Keratinocyte (primary cell): ENCODE measurements around the gene PTPA. TPM values are rescaled to one million over a fixed set of nuclear protein-coding genes. Genes with fewer than 3 reads are reported as not detected.

Experiments used
- DNase-seq: peaks from one replicate; pipeline ENCODE4 v3.0.0-alpha.2; 2011; ENCODE audit warnings: low read depth, missing footprints, low spot score
- FAIRE-seq: peaks from 2 replicates; lab custom pipeline; 2011; peaks lifted over from hg19 to GRCh38; lab: Jason Lieb, UNC
- H2AFZ ChIP-seq: 2 replicates; pipeline ENCODE4 v1.6.0; 2012; ENCODE audit warnings: low read length, control low read depth, inconsistent platforms; ENCODE audit not compliant: control insufficient read depth
- H3K27ac ChIP-seq: 2 replicates; pipeline ENCODE4 v1.5.1; 2011; ENCODE audit warnings: low read length; ENCODE audit not compliant: control insufficient read depth, insufficient read depth
- H3K27me3 ChIP-seq: 3 replicates; pipeline ENCODE4 v1.6.0; 2011; ENCODE audit warnings: low read length; ENCODE audit not compliant: control insufficient read depth, insufficient read depth; ENCODE audit errors: extremely low read depth
- H3K36me3 ChIP-seq, 2 experiments: 2 replicates in 1 of 2; 3 replicates in 1 of 2; pipeline ENCODE4 v1.5.1; 2011; ENCODE audit warnings: low read length in 2 of 2, mild to moderate bottlenecking in 1 of 2; ENCODE audit not compliant: control insufficient read depth in 2 of 2, insufficient read depth in 2 of 2; ENCODE audit errors: extremely low read depth in 1 of 2
- H3K4me1 ChIP-seq: 3 replicates; pipeline ENCODE4 v1.5.1; 2011; ENCODE audit warnings: low read length; ENCODE audit not compliant: control insufficient read depth, insufficient read depth; ENCODE audit errors: extremely low read depth
- H3K4me2 ChIP-seq: 3 replicates; pipeline ENCODE4 v1.6.0; 2011; ENCODE audit warnings: low read depth, low read length; ENCODE audit not compliant: control insufficient read depth, insufficient read depth; ENCODE audit errors: extremely low read depth
- H3K4me3 ChIP-seq, 3 experiments: fragments of 200-600 bp in 1 of 3; sonication (generic) in 1 of 3; 2 replicates in 2 of 3; 3 replicates in 1 of 3; pipeline ENCODE4 v1.5.1; 2011 to 2016; ENCODE audit warnings: low read length in 3 of 3, mild to moderate bottlenecking in 3 of 3, control low read depth in 2 of 3, inconsistent platforms in 1 of 3, low read depth in 1 of 3, mixed read lengths in 1 of 3, mixed run types in 1 of 3, moderate library complexity in 1 of 3; ENCODE audit not compliant: control insufficient read depth in 2 of 3, insufficient read depth in 2 of 3; ENCODE audit errors: extremely low read depth in 1 of 3
- H3K79me2 ChIP-seq: 2 replicates; pipeline ENCODE4 v1.6.0; 2012; ENCODE audit warnings: low read length; ENCODE audit not compliant: control insufficient read depth, insufficient read depth
- H3K9ac ChIP-seq: 3 replicates; pipeline ENCODE4 v1.6.0; 2011; ENCODE audit warnings: low read length; ENCODE audit not compliant: control insufficient read depth, insufficient read depth; ENCODE audit errors: extremely low read depth
- H3K9me1 ChIP-seq: 3 replicates; pipeline ENCODE4 v1.6.0; 2011; ENCODE audit warnings: low read length; ENCODE audit not compliant: control insufficient read depth, insufficient read depth; ENCODE audit errors: extremely low read depth
- H3K9me3 ChIP-seq: 2 replicates; pipeline ENCODE4 v1.5.1; 2012; ENCODE audit warnings: low read depth, low read length; ENCODE audit not compliant: control insufficient read depth
- H4K20me1 ChIP-seq: 3 replicates; pipeline ENCODE4 v1.6.0; 2011; ENCODE audit warnings: low read length; ENCODE audit not compliant: control insufficient read depth, insufficient read depth; ENCODE audit errors: extremely low read depth
- EZH2 ChIP-seq: IDR thresholded peaks from one replicate; pipeline ENCODE4 v1.6.1; 2012; ENCODE audit warnings: inconsistent platforms, mild to moderate bottlenecking, low read length, moderate library complexity
- dilution Hi-C: fragments of 300-500 bp; cut with MboI; formaldehyde crosslinking; loops from one replicate; pipeline ENCODE4 v1.7.0; 2020; ENCODE audit warnings: low sequenced_read_pairs; ENCODE audit not compliant: extremely low pct_ligation_motif_present
- polyA plus RNA-seq, 5 experiments: library from polyadenylated mRNA; depleted of rRNA in 3 of 5; stranded (reverse) in 3 of 5; stranded (forward) in 1 of 5; unstranded in 1 of 5; fragments of >200 nt; gene quantifications; 1 replicate in 1 of 5; 2 replicates in 3 of 5; 3 replicates in 1 of 5; pipeline versions ENCODE4 v1.2.1 to v1.2.3, GENCODE V29; 2011 to 2012; ENCODE audit warnings: missing spikeins in 2 of 5, low read depth in 1 of 5, low replicate concordance in 1 of 5
- TF ChIP-seq, protein P1 (sequence below), 3 experiments: IDR thresholded peaks in 1 of 3; conservative IDR thresholded peaks in 1 of 3; optimal IDR thresholded peaks in 1 of 3; 2 replicates in 2 of 3; 3 replicates in 1 of 3; pipeline versions ENCODE3 to v1.5.1; 2011; ENCODE audit warnings: low read length in 3 of 3, mild to moderate bottlenecking in 3 of 3, moderate library complexity in 2 of 3, control low read depth in 1 of 3, inconsistent platforms in 1 of 3; ENCODE audit not compliant: insufficient read depth in 2 of 3; ENCODE audit errors: extremely low read depth in 1 of 3

Gene PTPA
- polyA plus RNA-seq, 1 donor (not counting 4 experiments of a cell fraction or from before 2014, with no cell fraction given), result 98.0 TPM

DNA sequence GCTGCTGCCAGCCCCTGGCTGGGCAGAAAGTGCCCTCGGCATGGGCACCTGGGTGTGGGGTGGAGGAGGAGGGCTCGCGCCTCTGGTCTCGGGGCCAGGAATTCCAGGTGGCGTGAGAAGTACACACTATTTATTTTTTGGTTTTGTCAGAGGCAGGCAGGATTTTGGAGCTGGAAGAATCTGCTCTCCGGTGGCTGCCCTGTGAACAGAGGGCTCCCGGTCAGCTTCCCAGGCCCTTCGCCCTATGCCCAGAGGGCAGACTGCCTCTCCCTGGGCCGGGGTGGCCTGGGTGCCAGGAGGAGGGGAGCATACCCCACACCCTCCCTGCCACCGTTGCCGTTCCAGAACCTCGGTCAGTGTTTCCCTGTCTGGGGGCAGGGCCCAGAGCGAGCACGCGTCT lies 22.0 kb upstream of the PTPA start:
- Histone ChIP-seq H3K4me2 (no peak overlapping the region), H2AFZ (no peak overlapping the region), H3K79me2 (peaks cover 2% of the 10 kb centered on the region), H4K20me1 (no peaks in the 10 kb centered on the region), H3K9me3 (no peaks in the 10 kb centered on the region), H3K27me3 (no peaks in the 10 kb centered on the region), H3K4me3 (no peak overlapping the region), H3K9ac (no peak overlapping the region), H3K4me1 (peaks cover 11% of the 10 kb centered on the region), H3K27ac (no peak overlapping the region), H3K9me1 (no peaks in the 10 kb centered on the region), H3K36me3 (peaks cover 18 to 32% of the 10 kb centered on the region in 2 experiments)
- TF ChIP-seq, protein P1, sequence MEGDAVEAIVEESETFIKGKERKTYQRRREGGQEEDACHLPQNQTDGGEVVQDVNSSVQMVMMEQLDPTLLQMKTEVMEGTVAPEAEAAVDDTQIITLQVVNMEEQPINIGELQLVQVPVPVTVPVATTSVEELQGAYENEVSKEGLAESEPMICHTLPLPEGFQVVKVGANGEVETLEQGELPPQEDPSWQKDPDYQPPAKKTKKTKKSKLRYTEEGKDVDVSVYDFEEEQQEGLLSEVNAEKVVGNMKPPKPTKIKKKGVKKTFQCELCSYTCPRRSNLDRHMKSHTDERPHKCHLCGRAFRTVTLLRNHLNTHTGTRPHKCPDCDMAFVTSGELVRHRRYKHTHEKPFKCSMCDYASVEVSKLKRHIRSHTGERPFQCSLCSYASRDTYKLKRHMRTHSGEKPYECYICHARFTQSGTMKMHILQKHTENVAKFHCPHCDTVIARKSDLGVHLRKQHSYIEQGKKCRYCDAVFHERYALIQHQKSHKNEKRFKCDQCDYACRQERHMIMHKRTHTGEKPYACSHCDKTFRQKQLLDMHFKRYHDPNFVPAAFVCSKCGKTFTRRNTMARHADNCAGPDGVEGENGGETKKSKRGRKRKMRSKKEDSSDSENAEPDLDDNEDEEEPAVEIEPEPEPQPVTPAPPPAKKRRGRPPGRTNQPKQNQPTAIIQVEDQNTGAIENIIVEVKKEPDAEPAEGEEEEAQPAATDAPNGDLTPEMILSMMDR (optimal IDR thresholded peaks at IDR 0.05 in 1 of 3, IDR thresholded peaks at IDR 0.05 in 1 of 3, conservative IDR thresholded peaks at IDR 0.05 in 1 of 3; ENCODE audit: extremely low read depth in 1 of 3, insufficient read depth in 2 of 3, low read length in 3 of 3), result no peak
- TF ChIP-seq EZH2, result no peak
- dilution Hi-C loops, result no loop called here
- FAIRE-seq, result no peak
- no peak for DNase-seq

- Histone ChIP-seq H3K27me3 (no peaks in the 10 kb centered on the region), H4K20me1 (no peaks in the 10 kb centered on the region), H3K4me2 (no peak overlapping the region), H3K9ac (no peak overlapping the region), H3K4me1 (peaks cover 7% of the 10 kb centered on the region), H3K9me3 (no peaks in the 10 kb centered on the region), H3K9me1 (no peaks in the 10 kb centered on the region), H3K4me3 (no peak overlapping the region), H3K79me2 (no peaks in the 10 kb centered on the region), H2AFZ (no peak overlapping the region), H3K27ac (no peak overlapping the region), H3K36me3 (peaks cover 7 to 10% of the 10 kb centered on the region in 2 experiments)
- dilution Hi-C loops, result no loop called here
- FAIRE-seq (no peak), DNase-seq (no peak)
- TF ChIP-seq, protein P1 (optimal IDR thresholded peaks at IDR 0.05 in 1 of 3, IDR thresholded peaks at IDR 0.05 in 1 of 3, conservative IDR thresholded peaks at IDR 0.05 in 1 of 3; ENCODE audit: extremely low read depth in 1 of 3, insufficient read depth in 2 of 3, low read length in 3 of 3), result no peak
- TF ChIP-seq EZH2, result no peak
Measured at GRCh38 chr9:129093602-129094386, 17.4 kb upstream of the PTPA start.
